Dedifferentiated amniotic fluid mesenchymal stem cell (primary cell): Measurements from ENCODE around the gene IL32.

Source experiments
- DNase-seq: peaks from one replicate; pipeline ENCODE4 v3.0.0-alpha.2; 2016; ENCODE audit errors: extremely low spot score

IL32 gene

DNA sequence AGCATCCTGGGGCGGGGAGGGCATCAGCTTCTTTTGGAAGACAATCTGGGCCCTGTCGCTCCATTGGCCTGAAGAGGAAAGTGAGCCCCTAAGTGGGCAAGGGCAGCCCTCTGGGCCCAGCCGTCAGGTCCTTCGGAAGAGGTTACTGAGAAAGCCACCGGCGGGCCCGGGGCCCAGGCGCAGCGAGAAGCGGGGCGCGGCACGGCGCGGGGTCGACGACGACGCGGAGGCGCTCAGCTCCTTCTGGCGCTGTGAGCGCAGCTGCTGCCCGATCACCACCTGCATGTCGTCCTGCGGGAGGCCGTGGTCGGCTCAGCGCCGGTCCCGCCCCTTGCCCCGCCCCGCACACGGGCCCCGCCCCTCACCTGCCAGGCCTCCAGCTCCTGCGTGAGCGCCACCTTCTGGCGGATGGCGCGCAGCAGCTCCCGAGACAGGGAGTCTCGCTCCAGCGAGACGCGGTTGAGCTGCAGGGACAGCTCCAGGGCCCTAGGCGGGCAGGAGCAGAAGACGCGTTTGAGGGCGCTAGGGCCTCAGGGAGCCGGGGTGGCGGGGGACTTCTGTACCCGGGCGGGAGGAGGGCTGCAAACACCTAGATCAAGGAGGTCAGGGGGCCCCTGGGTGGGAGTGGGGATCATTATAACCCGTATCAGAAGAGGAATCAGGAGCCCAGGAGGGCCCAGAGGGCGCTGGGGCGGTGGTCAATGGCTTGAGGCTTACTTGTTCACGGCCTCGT lies 37.3 kb upstream of the IL32 start:
- no peak for DNase-seq

DNA sequence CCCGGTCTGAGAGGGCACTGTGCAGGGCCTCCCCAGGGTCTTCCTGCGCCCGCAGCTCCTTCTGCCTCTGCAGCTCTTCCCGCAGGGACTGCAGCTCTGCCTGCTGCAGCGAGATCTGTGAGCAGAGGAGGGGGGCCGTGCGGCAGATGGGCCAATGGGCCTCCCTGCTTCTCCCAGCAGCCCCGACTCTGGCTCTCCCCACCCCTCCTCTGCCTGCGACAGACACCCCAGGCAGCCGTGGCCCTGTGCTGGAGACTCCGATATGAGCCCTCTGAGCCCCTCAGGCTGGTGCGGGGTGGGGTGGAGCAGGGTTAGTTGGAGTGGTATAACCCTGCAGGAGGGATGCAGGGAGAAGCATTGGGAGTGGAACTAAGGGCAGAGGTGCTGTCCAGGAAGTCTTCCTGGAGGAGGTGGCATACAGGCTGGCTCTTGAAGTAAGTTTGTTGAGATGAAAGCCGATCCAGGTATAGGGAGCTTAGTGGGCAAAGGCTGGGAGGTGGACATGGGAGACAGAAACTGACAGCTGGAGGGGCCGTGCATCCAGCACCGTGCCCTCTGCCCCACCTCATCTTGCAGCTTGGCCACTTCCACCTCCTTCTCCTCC lies 36.6 kb upstream of the IL32 start:
- DNase-seq, result no peak

DNA sequence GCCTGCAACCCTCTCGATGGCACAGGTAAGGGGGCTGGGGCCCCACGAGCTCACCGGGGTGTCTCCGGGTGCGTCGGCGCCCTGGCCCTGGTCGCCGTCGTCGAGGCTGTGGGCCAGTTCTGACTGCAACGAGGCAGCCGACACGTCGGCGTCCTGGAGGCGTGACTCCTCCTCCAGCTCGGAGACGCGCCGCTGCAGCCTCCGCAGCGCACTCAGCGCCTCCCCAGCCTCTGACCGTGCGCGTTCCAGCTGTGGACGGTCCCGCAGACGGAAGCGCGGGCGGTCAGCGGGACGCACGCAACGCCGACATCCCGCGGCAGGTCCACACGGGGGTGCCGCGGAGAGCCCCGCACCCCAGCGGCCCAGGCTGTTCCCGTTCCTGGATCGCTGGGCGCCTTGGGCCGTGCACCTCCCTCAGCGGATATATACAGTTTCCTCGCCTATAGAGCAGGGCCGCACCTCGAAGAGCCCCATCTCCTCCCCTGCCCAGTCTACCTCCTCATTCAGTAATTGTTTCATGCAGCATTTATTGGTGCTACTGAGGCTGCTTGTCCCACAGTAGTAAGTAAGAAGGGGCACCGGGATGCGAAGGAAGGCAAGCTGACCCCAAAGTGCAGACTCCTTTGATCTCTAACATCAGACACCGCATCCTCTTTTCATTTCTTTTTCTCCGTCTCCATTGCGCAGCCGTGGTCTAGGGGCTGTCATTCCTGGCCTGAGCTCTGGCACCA lies 35.8 kb upstream of the IL32 start:
- DNase-seq, result no peak

DNA sequence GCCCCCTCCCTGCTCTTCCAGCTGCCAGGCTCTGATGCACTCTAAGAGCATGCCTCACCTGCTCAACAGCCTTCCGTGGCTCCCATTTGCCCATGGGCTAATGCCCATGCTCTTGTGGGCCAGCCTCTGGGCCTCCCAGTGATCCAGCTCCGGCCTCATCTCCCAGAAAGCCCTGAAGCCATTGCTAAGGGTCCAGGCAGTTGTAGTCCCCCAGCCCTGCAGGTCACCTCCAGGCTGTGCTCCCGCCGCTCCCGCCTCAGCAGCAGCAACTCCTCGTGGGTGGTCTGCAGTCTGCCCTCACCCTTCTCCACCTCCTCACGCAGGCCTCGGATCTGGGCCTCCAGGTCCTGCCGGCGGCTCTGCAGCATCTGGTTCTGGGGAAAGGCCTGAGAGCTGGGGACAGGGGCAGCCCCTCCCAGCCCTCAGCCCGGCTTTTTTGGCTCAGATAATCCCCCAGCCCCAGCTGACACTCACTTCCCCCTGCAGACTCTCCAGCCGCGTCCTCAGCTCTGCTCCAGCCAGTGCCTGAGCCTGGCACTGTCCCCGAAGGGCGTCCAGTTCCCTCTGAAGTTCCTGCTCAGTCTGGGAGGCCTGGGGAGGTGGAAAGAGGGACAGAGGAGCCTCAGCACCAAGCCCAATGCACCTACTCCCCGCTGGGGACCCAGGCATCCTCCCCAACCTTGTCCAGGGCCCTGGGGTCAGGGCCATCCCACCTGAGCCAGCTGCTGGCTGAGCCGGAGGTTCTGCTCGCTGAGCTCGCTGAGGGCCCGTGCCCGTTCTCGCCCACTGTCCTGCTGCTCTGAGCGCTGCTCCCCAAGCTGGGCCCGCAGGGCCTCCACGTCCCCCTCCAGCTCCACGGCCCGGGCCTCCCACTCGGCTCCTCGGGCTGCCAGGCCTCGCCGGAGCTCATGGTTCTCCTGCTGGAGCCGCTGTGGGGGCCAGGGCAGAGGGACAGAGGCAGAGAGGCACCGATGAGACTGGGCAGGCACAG lies 34.9 kb upstream of the IL32 start:
- DNase-seq, result no peak

DNA sequence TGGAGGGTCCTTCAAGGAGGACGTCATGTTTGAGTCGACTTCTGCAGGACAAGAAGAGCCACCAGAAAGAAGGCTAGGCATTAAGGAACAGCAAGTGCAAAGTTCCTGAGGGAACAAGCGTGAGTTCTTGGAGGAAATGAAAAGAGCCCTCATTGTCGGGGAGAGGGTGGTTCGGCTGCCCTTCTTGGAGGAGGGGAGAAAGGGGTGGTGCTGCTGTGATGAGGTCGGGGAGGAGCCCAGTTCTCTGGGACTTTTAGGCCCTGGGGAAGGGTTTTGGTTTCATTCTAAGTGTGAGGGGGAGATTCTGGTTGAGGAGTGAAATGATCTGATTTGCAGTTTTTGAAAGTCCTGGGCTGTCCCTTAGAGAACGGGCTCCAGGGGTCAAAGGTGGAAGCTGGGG lies 32.8 kb upstream of the IL32 start:
- no peak for DNase-seq

DNA sequence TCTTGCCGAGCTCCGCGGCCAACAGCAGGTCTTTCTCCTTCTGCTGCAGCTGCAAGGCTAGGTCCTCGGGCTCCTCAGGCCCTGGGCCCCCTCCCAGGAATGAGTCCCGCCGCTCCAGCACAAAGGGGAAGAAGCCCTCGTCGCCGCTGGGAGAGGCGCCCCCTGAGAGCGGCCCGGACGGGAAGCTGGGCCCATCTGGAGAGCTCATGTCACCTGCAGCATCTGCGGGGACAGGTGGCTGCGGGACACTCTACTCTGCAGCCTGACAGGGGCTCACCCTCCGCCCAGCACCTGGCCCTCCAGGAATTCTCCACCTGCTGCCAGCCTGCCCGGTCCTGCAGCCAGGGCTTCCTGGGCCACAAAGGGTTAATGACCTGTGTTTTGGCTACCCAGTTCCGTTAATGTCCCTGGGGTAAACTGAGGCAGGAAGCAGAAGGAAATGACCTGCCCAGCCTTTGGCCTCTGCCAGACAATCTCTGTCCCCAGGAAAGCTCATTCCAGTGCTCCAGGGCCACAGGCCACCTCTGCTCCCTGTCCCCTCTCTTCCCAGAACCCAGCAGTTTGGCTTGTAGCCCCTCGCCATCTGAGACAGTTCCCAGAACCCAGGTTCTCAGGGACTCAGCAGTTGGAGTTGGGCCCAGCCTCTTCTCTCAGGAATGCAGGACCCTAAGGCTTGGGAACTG lies 30.0 kb upstream of the IL32 start:
- DNase-seq, result no peak

DNA sequence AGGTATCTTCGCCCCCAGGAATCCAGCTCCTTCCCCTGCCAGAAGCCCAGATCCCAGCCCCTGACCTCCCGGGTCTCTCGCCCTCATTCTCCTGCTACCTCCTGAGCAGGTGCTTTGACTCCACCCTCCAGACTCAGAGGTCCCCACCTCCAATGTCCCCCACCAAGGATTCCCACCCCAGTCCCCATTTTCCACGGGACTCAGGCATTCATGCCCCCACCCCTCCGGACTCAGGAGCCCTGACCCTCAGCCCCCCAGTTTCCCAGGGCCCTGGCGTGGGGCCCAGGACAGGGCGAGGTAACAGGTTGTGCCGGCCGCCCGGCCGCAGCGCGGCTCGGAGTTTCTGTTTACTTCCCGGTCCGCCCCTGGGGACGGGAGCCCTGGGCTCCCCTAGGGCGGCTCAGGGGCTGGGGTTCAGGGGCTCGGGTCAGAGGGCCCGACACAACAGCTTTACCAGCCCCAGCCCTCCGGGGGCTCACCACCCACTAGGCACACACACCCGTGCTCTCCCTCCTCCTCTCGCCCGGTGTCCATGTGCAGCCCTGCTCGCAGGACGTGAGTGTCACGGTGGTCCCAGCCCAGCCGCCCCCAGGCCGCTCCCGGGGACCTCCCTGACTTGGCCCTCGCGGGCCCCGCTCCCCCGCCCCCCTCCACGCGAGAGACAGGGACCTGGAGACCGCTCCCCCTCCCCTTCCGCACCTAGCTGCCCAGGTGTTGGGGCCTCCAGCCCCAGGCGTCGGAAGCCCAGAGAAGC lies 29.3 kb upstream of the IL32 start:
- no peak for DNase-seq

DNA sequence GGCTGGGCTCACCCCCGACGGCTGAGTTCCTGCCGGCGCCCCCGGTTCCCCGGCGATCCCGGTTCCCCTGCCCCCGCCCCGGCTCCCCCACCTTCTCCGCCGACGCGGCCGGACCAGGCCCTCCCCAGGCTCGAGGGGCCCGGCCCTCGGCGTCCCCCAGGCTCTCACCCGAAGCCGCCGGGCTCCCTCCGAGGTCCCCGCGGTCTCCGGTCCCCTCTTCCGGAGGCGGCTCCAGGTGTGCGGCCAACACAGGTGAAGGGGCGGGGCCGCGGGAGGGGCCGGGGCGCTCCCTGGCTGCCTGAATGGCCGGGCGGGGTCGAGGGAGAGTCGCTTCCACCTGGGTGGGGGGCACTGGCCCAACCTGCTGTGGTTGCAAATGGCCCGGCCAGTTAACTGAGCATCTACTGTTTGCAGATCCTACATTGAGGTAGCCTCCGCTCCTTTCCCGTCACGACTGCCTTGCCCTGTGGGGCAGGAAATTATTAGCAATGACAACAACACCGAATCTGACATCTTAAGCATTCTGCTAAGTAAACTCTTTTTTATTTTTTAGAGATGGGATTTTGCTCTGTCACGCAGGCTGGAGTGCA lies 28.6 kb upstream of the IL32 start, which contains the start of gene BICDL2:
Gene BICDL2, minus strand, starts transcription at position 219 of the 590 bp plus-strand sequence. CDS start 1,448 bp downstream, outside the sequence.
- DNase-seq, result no peak

DNA sequence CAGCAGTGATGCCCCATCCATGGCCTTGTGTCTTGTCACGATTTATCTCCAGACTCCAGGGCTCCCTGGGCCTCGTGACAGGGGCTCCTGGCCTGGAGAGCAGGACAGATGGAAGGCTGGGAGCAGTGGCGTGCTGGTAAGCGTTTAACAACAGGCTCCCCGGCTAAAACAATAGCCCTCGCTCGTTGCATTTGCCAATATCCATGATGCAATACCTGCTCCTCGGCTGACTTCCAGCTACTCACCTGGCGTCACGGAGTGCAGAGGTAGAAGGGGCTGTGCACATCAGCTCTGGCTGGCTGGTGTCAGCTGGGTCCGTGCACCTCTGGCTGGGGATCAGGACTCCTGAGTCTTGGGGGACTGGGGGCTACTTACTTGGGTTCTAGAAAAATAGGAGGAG lies 27.2 kb upstream of the IL32 start:
- DNase-seq, result no peak

DNA sequence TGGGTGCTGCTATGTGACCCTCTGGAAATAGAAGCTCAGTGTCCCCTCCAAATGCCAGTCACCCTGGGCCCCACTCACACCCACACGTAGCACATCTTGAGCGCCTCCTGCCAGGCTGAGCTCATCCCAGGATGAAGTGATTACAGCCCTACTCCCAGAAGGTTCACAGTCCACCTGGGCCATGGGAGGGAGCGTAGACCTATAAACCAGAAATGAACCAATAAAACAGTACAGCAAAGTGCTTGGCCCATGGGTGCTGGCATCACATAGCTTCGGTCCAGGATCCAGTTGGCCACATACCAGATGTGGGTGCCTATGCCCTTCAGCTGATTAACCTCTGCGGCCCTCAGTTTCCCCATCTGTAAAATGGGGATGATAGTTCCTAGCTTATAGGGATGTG lies 26.5 kb upstream of the IL32 start:
- DNase-seq, result no peak

DNA sequence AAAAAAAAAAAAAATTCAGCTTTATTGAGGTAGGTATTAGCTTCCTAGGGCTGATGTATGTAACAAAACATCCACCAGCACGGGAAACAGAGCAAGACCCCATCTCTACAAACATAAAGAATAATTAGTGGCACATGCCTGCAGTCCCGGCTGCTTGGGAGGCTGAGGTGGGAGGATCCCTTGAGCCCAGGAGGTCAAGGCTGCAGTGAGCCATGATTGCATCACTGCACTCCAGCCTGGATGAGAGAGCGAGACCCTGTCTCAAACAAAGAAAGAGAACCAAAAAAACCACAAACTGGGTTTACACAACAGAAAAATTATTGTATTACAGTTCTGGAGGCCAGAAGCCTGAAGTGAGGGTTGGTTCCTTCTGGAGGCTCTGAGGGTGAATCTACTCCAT lies 23.1 kb upstream of the IL32 start:
- no peak for DNase-seq

DNA sequence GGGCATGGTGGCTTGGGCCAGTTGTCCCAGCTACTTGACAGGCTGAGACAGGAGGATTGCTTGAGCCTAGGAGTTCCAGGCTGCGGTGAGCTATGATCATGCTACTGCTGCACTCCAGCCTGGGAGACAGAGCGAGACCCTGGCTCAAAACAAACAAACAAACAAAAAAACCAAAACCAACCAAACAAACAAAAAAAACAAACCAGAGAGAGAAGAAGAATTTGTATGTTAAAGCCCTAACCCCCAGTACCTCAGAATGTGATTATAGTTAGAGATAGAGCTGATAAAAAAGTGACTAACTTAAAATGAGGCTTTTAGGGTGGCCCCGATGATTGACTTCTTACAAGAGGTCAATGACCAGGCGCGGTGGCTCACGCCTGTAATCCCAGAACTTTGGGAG lies 20.7 kb upstream of the IL32 start:
- DNase-seq, result no peak

DNA sequence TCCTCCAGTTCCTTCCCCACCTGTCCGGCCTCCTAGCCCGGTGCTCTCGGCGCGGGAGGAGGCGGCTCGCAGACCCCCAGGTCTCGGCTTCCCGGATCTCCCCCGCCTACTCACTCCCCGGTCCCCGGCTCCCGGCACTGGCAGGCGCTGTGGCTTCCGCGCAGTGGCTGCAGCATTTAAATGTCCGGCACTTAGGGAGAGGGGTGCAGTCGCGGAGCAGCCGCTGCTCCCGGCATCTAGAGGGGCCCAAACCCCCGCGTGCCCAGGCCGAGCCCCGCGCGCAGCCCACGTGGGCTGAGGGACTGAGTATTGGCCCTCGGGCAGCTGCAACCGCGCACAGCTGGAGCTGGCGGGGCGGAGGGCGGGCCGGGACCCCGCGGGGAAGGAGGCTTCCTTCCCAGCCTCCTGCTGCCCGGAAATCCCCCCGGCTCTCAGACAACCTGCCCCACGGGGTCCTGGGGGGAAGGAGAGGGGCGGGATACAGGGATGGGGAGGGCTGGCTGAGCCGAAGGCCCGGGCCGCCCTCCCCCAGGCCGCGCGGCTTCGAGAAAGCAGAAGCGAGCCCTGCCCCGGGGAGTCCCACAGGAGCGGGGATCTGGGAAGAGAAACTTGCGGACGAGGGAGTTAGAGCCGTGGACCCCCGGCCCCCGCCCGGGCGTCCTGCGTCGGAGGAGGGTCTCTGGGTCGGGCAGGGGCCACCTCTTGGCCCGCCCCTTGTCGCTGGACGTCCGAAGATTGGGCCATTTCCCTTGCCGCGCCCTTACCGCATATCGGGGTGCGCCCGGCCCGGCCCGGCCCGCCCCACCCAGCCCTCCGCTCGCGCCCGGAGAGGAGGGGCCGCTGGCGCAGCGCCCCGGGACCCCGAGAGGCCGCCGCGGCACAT lies 19.4 kb upstream of the IL32 start, which contains the start of gene MMP25:
Gene MMP25, plus strand, starts transcription at position 804 of the 883 bp plus-strand sequence. CDS start 357 bp downstream, outside the sequence.
- no peak for DNase-seq

DNA sequence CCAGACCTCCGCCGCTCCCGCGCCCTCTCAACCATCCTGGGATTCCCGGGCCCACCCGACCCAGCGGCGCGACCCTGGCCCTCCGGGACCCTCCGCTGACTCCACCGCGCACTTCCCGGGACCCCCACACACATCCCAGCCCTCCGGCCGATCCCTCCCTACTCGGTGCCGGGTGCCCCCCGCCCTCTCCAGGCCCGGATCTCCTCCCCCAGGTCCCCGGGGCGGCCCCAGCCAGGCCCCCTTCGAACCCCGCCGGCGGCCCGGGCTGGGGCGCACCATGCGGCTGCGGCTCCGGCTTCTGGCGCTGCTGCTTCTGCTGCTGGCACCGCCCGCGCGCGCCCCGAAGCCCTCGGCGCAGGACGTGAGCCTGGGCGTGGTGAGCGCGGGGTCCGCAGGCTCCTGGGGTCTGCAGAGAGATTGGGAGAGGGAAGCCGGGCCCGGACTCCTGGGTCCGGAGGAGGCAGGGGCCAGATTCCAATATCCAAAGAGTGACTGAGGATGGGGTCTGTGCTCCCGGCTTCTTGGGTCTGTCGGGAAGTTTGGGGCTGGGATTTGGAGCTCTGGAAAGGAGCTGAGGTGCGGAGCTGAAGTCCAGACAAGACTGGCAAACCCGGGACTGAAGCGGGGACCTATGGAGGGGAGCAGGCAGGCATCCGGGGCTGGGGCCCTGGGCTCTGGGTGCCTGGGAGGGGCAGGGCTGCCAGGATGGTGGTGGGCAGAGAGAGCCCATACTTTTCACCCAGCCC lies 18.6 kb upstream of the IL32 start:
- no peak for DNase-seq

DNA sequence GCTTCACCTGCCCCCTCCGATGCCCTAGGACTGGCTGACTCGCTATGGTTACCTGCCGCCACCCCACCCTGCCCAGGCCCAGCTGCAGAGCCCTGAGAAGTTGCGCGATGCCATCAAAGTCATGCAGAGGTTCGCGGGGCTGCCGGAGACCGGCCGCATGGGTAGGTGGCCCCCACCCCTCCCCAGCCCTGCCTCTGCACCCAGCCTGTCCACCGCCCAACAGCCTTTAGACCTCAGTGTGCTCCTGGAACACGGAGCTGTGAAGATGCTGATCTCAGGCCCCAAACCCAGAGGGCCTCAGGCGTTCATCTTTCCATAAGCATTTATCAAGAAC lies 18.1 kb upstream of the IL32 start:
- DNase-seq, result no peak

DNA sequence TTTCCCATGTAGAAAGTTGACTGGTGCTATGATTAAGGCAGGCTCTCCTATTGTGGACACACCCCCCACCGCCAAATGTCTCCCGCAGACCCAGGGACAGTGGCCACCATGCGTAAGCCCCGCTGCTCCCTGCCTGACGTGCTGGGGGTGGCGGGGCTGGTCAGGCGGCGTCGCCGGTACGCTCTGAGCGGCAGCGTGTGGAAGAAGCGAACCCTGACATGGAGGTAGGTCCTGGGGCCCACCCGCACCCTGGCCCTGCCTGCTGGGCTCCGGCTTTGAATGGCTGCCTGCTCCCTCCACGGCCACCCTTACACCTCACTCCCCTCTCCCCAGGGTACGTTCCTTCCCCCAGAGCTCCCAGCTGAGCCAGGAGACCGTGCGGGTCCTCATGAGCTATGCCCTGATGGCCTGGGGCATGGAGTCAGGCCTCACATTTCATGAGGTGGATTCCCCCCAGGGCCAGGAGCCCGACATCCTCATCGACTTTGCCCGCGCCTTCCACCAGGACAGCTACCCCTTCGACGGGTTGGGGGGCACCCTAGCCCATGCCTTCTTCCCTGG lies 15.4 kb upstream of the IL32 start:
- no peak for DNase-seq

DNA sequence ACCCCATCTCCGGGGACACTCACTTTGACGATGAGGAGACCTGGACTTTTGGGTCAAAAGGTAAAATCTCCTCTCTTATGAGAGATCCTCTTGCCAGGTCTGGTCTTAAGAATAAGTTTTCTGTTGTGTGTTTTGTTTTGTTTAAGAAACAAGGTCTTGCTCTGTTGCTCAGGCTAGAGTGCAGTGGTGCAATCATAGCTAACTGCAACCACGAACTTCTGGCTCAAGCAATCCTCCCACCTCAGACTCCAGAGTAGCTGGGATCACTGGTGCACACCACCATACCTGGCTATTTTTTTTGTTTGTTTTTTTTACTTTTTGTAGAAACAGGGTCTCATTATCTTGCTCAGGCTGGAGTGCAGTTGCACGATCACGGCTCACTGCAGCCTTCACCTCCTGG lies 15.0 kb upstream of the IL32 start:
- DNase-seq, result no peak

DNA sequence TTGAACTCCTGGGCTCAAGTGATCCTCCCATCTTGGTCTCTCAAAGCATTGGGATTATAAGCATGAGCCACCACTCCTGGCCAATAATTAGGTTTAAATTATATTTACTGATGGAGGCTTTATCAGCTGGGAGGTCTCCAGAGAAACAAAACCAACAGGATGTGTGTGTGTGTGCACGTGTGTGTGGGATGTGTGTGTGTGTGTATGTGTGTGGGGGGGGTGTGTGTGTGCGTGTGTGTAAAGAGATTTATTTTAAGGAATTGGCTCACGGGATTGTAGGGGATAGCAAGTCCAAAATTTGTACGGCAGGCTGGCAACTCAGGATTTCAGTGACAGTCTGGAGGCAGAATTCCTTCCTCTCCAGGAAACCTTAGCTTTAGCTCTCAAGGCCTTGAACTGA lies 14.4 kb upstream of the IL32 start:
- no peak for DNase-seq
